Endothelial cell of umbilical vein (primary cell): ENCODE measurements around the gene HES2. TPM values are rescaled to one million over a fixed set of nuclear protein-coding genes. Genes with fewer than 3 reads are reported as not detected.

Experiments used
- BruUV-seq: library from RNA; stranded (reverse); fragments of 400-500 nt; replicated peaks from 2 replicates; lab custom pipeline; 2021; lab: Mats Ljungman, UMichigan
- CTCF ChIA-PET: fragments of 300-600, 350-600 bp; sonication (Branson Sonifier 250); formaldehyde crosslinking; loops from one replicate; lab custom pipeline; 2021; ENCODE audit warnings: antibody characterized with exemption, inconsistent platforms; lab: Charles Lee
- POLR2A ChIA-PET: fragments of 300-600, 350-600 bp; sonication (Branson Sonifier 250); formaldehyde crosslinking; loops from one replicate; lab custom pipeline; 2021; ENCODE audit warnings: antibody characterized with exemption, inconsistent platforms; lab: Charles Lee
- DNase-seq: peaks from one replicate; pipeline ENCODE4 v3.0.0-alpha.2; 2011; ENCODE audit warnings: low read depth, low spot score
- FAIRE-seq: peaks from 2 replicates; lab custom pipeline; 2011; peaks lifted over from hg19 to GRCh38; lab: Jason Lieb, UNC
- H2AFZ ChIP-seq: 2 replicates; pipeline ENCODE4 v1.6.0; 2012; ENCODE audit warnings: low read depth, low read length, control low read depth, inconsistent platforms
- H3K27ac ChIP-seq: 2 replicates; pipeline ENCODE4 v1.5.1; 2011; ENCODE audit warnings: low read depth, mild to moderate bottlenecking, control low read depth, low read length, moderate library complexity; ENCODE audit not compliant: insufficient read depth
- H3K27me3 ChIP-seq, 2 experiments: 2 replicates each; pipeline versions ENCODE4 v1.6.0 to v1.6.1; 2011; ENCODE audit warnings: low read length in 2 of 2, mixed read lengths in 1 of 2; ENCODE audit not compliant: control insufficient read depth in 2 of 2, insufficient read depth in 2 of 2
- H3K36me3 ChIP-seq, 2 experiments: 2 replicates in 1 of 2; 3 replicates in 1 of 2; pipeline ENCODE4 v1.5.1; 2011; ENCODE audit warnings: low read length in 2 of 2, mild to moderate bottlenecking in 1 of 2, moderate library complexity in 1 of 2; ENCODE audit not compliant: control insufficient read depth in 2 of 2, insufficient read depth in 2 of 2; ENCODE audit errors: extremely low read depth in 1 of 2
- H3K4me1 ChIP-seq: 3 replicates; pipeline ENCODE4 v1.5.1; 2011; ENCODE audit warnings: mild to moderate bottlenecking, low read length; ENCODE audit not compliant: control insufficient read depth, insufficient read depth; ENCODE audit errors: extremely low read depth
- H3K4me2 ChIP-seq: 2 replicates; pipeline ENCODE4 v1.6.1; 2011; ENCODE audit warnings: low read length, control low read depth, mixed read lengths; ENCODE audit not compliant: insufficient read depth
- H3K4me3 ChIP-seq, 3 experiments: fragments of 200-600 bp in 1 of 3; sonication (generic), shearing (Covaris generic) in 1 of 3; replicated peaks in 1 of 3; 2 replicates each; pipeline ENCODE4 v1.5.1; 2011 to 2016; ENCODE audit warnings: control low read depth in 3 of 3, low read length in 3 of 3, mild to moderate bottlenecking in 2 of 3, inconsistent platforms in 1 of 3, low read depth in 1 of 3, moderate library complexity in 1 of 3; ENCODE audit not compliant: insufficient read depth in 1 of 3
- H3K79me2 ChIP-seq: 2 replicates; pipeline ENCODE4 v1.6.0; 2012; ENCODE audit warnings: low read length, inconsistent platforms; ENCODE audit not compliant: control insufficient read depth, insufficient read depth
- H3K9ac ChIP-seq: replicated peaks from 2 replicates; pipeline ENCODE3; 2011; ENCODE audit warnings: low read length, control low read depth; ENCODE audit not compliant: insufficient read depth; ENCODE audit errors: extremely low read depth
- H3K9me1 ChIP-seq: replicated peaks from 3 replicates; pipeline ENCODE4 v1.6.0; 2011; ENCODE audit warnings: mild to moderate bottlenecking, low read length; ENCODE audit not compliant: control insufficient read depth, insufficient read depth; ENCODE audit errors: extremely low read depth
- H3K9me3 ChIP-seq: replicated peaks from 2 replicates; pipeline ENCODE4 v1.5.1; 2012; ENCODE audit warnings: low read length, inconsistent platforms; ENCODE audit not compliant: control insufficient read depth, insufficient read depth
- H4K20me1 ChIP-seq: replicated peaks from 2 replicates; pipeline ENCODE3; 2011; ENCODE audit warnings: mild to moderate bottlenecking, low read length; ENCODE audit not compliant: control insufficient read depth, insufficient read depth; ENCODE audit errors: extremely low read depth
- CTCF ChIP-seq, 2 donors: IDR thresholded peaks; 1 replicate in 1 of 2; 2 replicates in 1 of 2; pipeline ENCODE4 v1.5.1; 2011; ENCODE audit warnings: low read length in 2 of 2, mild to moderate bottlenecking in 2 of 2, moderate library complexity in 2 of 2, control low read depth in 1 of 2, inconsistent platforms in 1 of 2, low read depth in 1 of 2; ENCODE audit not compliant: insufficient read depth in 1 of 2; ENCODE audit errors: extremely low read depth in 1 of 2
- EZH2 ChIP-seq: IDR thresholded peaks from 2 replicates; pipeline ENCODE4 v1.6.1; 2012; ENCODE audit warnings: borderline replicate concordance, low read depth, mild to moderate bottlenecking, moderate library complexity, low read length, inconsistent platforms; ENCODE audit not compliant: severe bottlenecking
- FOS ChIP-seq: IDR thresholded peaks from 2 replicates; pipeline ENCODE4 v1.6.1; 2011; ENCODE audit warnings: mild to moderate bottlenecking, low read length, moderate library complexity, borderline replicate concordance; ENCODE audit not compliant: insufficient read depth
- GATA2 ChIP-seq: IDR thresholded peaks from 2 replicates; pipeline ENCODE4 v1.7.0; 2011; ENCODE audit warnings: low read depth, mild to moderate bottlenecking, moderate library complexity, mixed read lengths, low read length; ENCODE audit not compliant: insufficient read length, insufficient read depth
- JUN ChIP-seq: IDR thresholded peaks from 2 replicates; pipeline ENCODE4 v1.6.1; 2011; ENCODE audit warnings: borderline replicate concordance, low read depth; ENCODE audit not compliant: insufficient read length, insufficient read depth
- MAX ChIP-seq: IDR thresholded peaks from 2 replicates; pipeline ENCODE4 v1.6.1; 2011; ENCODE audit not compliant: insufficient read depth, insufficient read length
- MYC ChIP-seq: IDR thresholded peaks from one replicate; pipeline ENCODE4 v1.6.1; 2011; ENCODE audit warnings: mild to moderate bottlenecking, low read depth, low read length
- POLR2A ChIP-seq: IDR thresholded peaks from 2 replicates; pipeline ENCODE4 v1.6.1; 2012; ENCODE audit warnings: low read depth, mild to moderate bottlenecking, control low read depth, low read length
- POLR2AphosphoS5 ChIP-seq: IDR thresholded peaks from 2 replicates; pipeline ENCODE4 v1.6.1; 2012; ENCODE audit warnings: low read depth, mild to moderate bottlenecking, control low read depth, low read length, moderate library complexity; ENCODE audit not compliant: insufficient read depth
- dilution Hi-C: fragments of 300-500 bp; cut with MboI; formaldehyde crosslinking; loops from one replicate; pipeline ENCODE4 v1.15.0; 2019; ENCODE audit warnings: low sequenced_read_pairs; ENCODE audit not compliant: extremely low pct_ligation_motif_present
- intact Hi-C: fragments of 100-400 bp; cut with micrococcal nuclease; formaldehyde crosslinking; loops from one replicate; pipeline ENCODE4 v1.10.0; 2022
- polyA plus RNA-seq, 4 experiments: library from polyadenylated mRNA; depleted of rRNA in 3 of 4; stranded (reverse) in 3 of 4; unstranded in 1 of 4; fragments of >200 nt; gene quantifications; 2 replicates each; pipeline versions ENCODE4 v1.2.1 to v1.2.3, GENCODE V29; 2011 to 2012; ENCODE audit warnings: missing spikeins in 1 of 4
- total RNA-seq: library from RNA; stranded (reverse); gene quantifications from 2 replicates; pipeline ENCODE4 v1.2.3, GENCODE V29; 2021

HES2 gene
- total and polyA plus RNA-seq, 2 donors (not counting 3 experiments of a cell fraction or from before 2014, with no cell fraction given): 3.6 to 9.4 TPM

DNA sequence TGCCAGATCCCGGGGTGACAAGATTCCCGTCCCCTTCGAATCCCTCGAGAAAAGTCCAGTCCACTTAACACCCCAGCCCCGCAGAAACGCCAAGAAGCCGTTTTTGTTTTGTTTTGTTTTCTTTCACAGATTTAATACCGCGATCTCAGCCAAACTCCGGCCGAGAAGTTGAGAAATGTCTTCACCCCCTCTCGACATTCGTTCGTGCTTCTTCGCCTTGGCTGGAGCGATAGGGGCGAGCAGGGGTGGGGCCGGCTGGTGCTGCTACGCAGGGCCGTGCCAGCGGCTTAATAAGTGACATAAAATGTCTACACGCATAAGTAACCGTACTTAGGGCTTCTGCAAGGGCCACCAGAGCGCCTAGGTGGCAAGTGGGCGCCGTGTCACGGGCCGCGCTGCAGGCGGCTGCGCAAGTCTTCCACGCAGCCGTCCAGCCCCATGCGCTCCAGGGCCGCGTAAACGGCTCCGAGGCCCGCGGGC is 41.4 kb upstream of the HES2 start:
- dilution Hi-C loops (no loop called here), intact Hi-C loops (no loop called here)
- no peaks in the 10 kb centered on the region for H4K20me1 ChIP-seq
- H3K9me1 ChIP-seq: no peaks in the 10 kb centered on the region
- CTCF ChIA-PET: interaction anchor here (1.9 kb wide), 1 partner anchor 11 kb away, joined by 6 read pairs; no protein-coding TSS in a partner anchor
- H3K9ac ChIP-seq: no peak overlapping the region
- peaks cover 9 to 14% of the 10 kb centered on the region in 2 experiments for H3K36me3 ChIP-seq
- H3K4me3 ChIP-seq: no peak overlapping the region
- no peak for TF ChIP-seq MYC
- no peak for TF ChIP-seq EZH2
- TF ChIP-seq POLR2A: no peak
- no peak for TF ChIP-seq FOS
- no peak for TF ChIP-seq JUN
- POLR2A ChIA-PET: no interaction called here
- FAIRE-seq (no peak), DNase-seq (no peak)
- H2AFZ ChIP-seq: no peak overlapping the region
- BruUV-seq: TSS peak; percentile 34
- H3K27ac ChIP-seq: no peak overlapping the region
- no peaks in the 10 kb centered on the region for H3K79me2 ChIP-seq
- H3K4me1 ChIP-seq: no peaks in the 10 kb centered on the region
- peaks cover 6% of the 10 kb centered on the region in 2 experiments for H3K27me3 ChIP-seq
- no peak overlapping the region for H3K4me2 ChIP-seq
- no peaks in the 10 kb centered on the region for H3K9me3 ChIP-seq

- Histone ChIP-seq H3K27ac (no peak overlapping the region), H3K4me2 (no peak overlapping the region), H3K36me3 (peaks cover 9 to 14% of the 10 kb centered on the region in 2 experiments), H3K9me1 (no peaks in the 10 kb centered on the region), H2AFZ (no peak overlapping the region), H4K20me1 (no peaks in the 10 kb centered on the region), H3K4me1 (no peaks in the 10 kb centered on the region), H3K9me3 (no peaks in the 10 kb centered on the region), H3K79me2 (no peaks in the 10 kb centered on the region), H3K4me3 (no peak overlapping the region), H3K9ac (no peak overlapping the region), H3K27me3 (peaks cover 8 to 10% of the 10 kb centered on the region in 2 experiments)
- POLR2A ChIA-PET: no interaction called here
- TF ChIP-seq GATA2 (no peak), POLR2A (no peak), CTCF (IDR thresholded peaks at IDR 0.05; ENCODE audit: extremely low read depth in 1 of 2, insufficient read depth in 1 of 2, low read depth in 1 of 2, low read length in 2 of 2) (no peak), FOS (no peak), EZH2 (no peak), JUN (no peak), POLR2AphosphoS5 (no peak), MAX (no peak), MYC (no peak)
- DNase-seq: no peak
- no TSS peak for BruUV-seq
- dilution Hi-C loops (no loop called here), intact Hi-C loops (no loop called here)
- no peak for FAIRE-seq
- CTCF ChIA-PET: interaction anchor here (0.8 to 2.6 kb wide), 6 partner anchors 10 to 46 kb away, joined by 3 to 16 read pairs (median 5); no protein-coding TSS in a partner anchor
Measured at GRCh38 chr1:6460301-6461050, 40.8 kb upstream of the HES2 start.
